Measurements from ENCODE around the gene ADD2. TPM values are rescaled to one million over a fixed set of nuclear protein-coding genes. Genes with fewer than 3 reads are reported as not detected.
"Not testable (repeated sequence)": the region's sequence is repeated elsewhere in the genome, so short reads cannot be mapped to it uniquely, and the experiment has no call there.

Gene ADD2
- total RNA-seq, 1 donor from 2014 or later: 2.6 TPM

GRCh38 chr2:70632966-70633365 lies 135.0 kb downstream of the ADD2 start:
- H3K9me3 ChIP-seq (ENCODE audit: control insufficient read depth in 3 of 3, low read length in 3 of 3): no peaks in the 10 kb centered on the region
- H3K9ac ChIP-seq (ENCODE audit: low read depth in 1 of 3, low read length in 3 of 3): no peak overlapping the region
- peaks cover 0 to 5% (median 0%) of the 10 kb centered on the region in 3 donors for H3K27me3 ChIP-seq (ENCODE audit: control insufficient read depth in 3 of 3, insufficient read depth in 3 of 3, low read length in 3 of 3)
- H3K27ac ChIP-seq (ENCODE audit: low read depth, low read length): no peak overlapping the region
- H3K36me3 ChIP-seq (ENCODE audit: control insufficient read depth in 3 of 3, insufficient read depth in 3 of 3, low read length in 3 of 3): no peaks in the 10 kb centered on the region
- no peak overlapping the region for H3K4me3 ChIP-seq (ENCODE audit: low read length in 3 of 3)
- no peaks in the 10 kb centered on the region for H3K4me1 ChIP-seq (ENCODE audit: control insufficient read depth in 3 of 3, insufficient read depth in 3 of 3, low read length in 3 of 3)

GRCh38 chr2:70632388-70632787 lies 135.6 kb downstream of the ADD2 start:
- H3K4me3 ChIP-seq (ENCODE audit: low read length in 3 of 3): no peak overlapping the region
- H3K9ac ChIP-seq (ENCODE audit: low read depth in 1 of 3, low read length in 3 of 3): no peak overlapping the region
- H3K27me3 ChIP-seq (ENCODE audit: control insufficient read depth in 3 of 3, insufficient read depth in 3 of 3, low read length in 3 of 3): peaks cover 0 to 5% (median 0%) of the 10 kb centered on the region in 3 donors
- no peaks in the 10 kb centered on the region for H3K36me3 ChIP-seq (ENCODE audit: control insufficient read depth in 3 of 3, insufficient read depth in 3 of 3, low read length in 3 of 3)
- H3K4me1 ChIP-seq (ENCODE audit: control insufficient read depth in 3 of 3, insufficient read depth in 3 of 3, low read length in 3 of 3): no peaks in the 10 kb centered on the region
- H3K9me3 ChIP-seq (ENCODE audit: control insufficient read depth in 3 of 3, low read length in 3 of 3): no peaks in the 10 kb centered on the region
- no peak overlapping the region for H3K27ac ChIP-seq (ENCODE audit: low read depth, low read length)

- Histone ChIP-seq H3K9ac (ENCODE audit: low read depth in 1 of 3, low read length in 3 of 3) (no peak overlapping the region), H3K27me3 (ENCODE audit: control insufficient read depth in 3 of 3, insufficient read depth in 3 of 3, low read length in 3 of 3) (peaks cover 0 to 5% (median 0%) of the 10 kb centered on the region in 3 donors), H3K27ac (ENCODE audit: low read depth, low read length) (no peak overlapping the region), H3K36me3 (ENCODE audit: control insufficient read depth in 3 of 3, insufficient read depth in 3 of 3, low read length in 3 of 3) (no peaks in the 10 kb centered on the region), H3K9me3 (ENCODE audit: control insufficient read depth in 3 of 3, low read length in 3 of 3) (no peaks in the 10 kb centered on the region), H3K4me1 (ENCODE audit: control insufficient read depth in 3 of 3, insufficient read depth in 3 of 3, low read length in 3 of 3) (no peaks in the 10 kb centered on the region), H3K4me3 (ENCODE audit: low read length in 3 of 3) (no peak overlapping the region)
Measured at GRCh38 chr2:70630761-70631160, 137.2 kb downstream of the ADD2 start.

GRCh38 chr2:70627211-70627898 lies 140.6 kb downstream of the ADD2 start:
- Histone ChIP-seq H3K9me3 (ENCODE audit: control insufficient read depth in 3 of 3, low read length in 3 of 3) (no peaks in the 10 kb centered on the region), H3K27ac (ENCODE audit: low read depth, low read length) (no peak overlapping the region), H3K4me1 (ENCODE audit: control insufficient read depth in 3 of 3, insufficient read depth in 3 of 3, low read length in 3 of 3) (no peaks in the 10 kb centered on the region), H3K4me3 (ENCODE audit: low read length in 3 of 3) (no peak overlapping the region), H3K27me3 (ENCODE audit: control insufficient read depth in 3 of 3, insufficient read depth in 3 of 3, low read length in 3 of 3) (peaks cover 0 to 5% (median 0%) of the 10 kb centered on the region in 3 donors), H3K36me3 (ENCODE audit: control insufficient read depth in 3 of 3, insufficient read depth in 3 of 3, low read length in 3 of 3) (no peaks in the 10 kb centered on the region), H3K9ac (ENCODE audit: low read depth in 1 of 3, low read length in 3 of 3) (no peak overlapping the region)

GRCh38 chr2:70626254-70626990 lies 141.6 kb downstream of the ADD2 start:
- H3K27me3 ChIP-seq (ENCODE audit: control insufficient read depth in 3 of 3, insufficient read depth in 3 of 3, low read length in 3 of 3): peaks cover 0 to 3% (median 0%) of the 10 kb centered on the region in 3 donors
- H3K9me3 ChIP-seq (ENCODE audit: control insufficient read depth in 3 of 3, low read length in 3 of 3): no peaks in the 10 kb centered on the region
- H3K4me3 ChIP-seq (ENCODE audit: low read length in 3 of 3): no peak overlapping the region
- no peak overlapping the region for H3K9ac ChIP-seq (ENCODE audit: low read depth in 1 of 3, low read length in 3 of 3)
- no peaks in the 10 kb centered on the region for H3K36me3 ChIP-seq (ENCODE audit: control insufficient read depth in 3 of 3, insufficient read depth in 3 of 3, low read length in 3 of 3)
- H3K27ac ChIP-seq (ENCODE audit: low read depth, low read length): no peak overlapping the region
- H3K4me1 ChIP-seq (ENCODE audit: control insufficient read depth in 3 of 3, insufficient read depth in 3 of 3, low read length in 3 of 3): no peaks in the 10 kb centered on the region

- H3K9ac ChIP-seq (ENCODE audit: low read depth in 1 of 3, low read length in 3 of 3); H3K36me3 ChIP-seq (ENCODE audit: control insufficient read depth in 3 of 3, insufficient read depth in 3 of 3, low read length in 3 of 3); H3K4me1 ChIP-seq (ENCODE audit: control insufficient read depth in 3 of 3, insufficient read depth in 3 of 3, low read length in 3 of 3); H3K27me3 ChIP-seq (ENCODE audit: control insufficient read depth in 3 of 3, insufficient read depth in 3 of 3, low read length in 3 of 3); H3K4me3 ChIP-seq (ENCODE audit: low read length in 3 of 3); H3K9me3 ChIP-seq (ENCODE audit: control insufficient read depth in 3 of 3, low read length in 3 of 3); H3K27ac ChIP-seq (ENCODE audit: low read depth, low read length): not testable (repeated sequence)
Measured at GRCh38 chr2:70621536-70621935, 146.5 kb downstream of the ADD2 start.

GRCh38 chr2:70620020-70620419 lies 148.0 kb downstream of the ADD2 start:
- H3K27ac ChIP-seq (ENCODE audit: low read depth, low read length): no peak overlapping the region
- H3K9me3 ChIP-seq (ENCODE audit: control insufficient read depth in 3 of 3, low read length in 3 of 3): no peaks in the 10 kb centered on the region
- H3K4me3 ChIP-seq (ENCODE audit: low read length in 3 of 3): no peak overlapping the region
- H3K4me1 ChIP-seq (ENCODE audit: control insufficient read depth in 3 of 3, insufficient read depth in 3 of 3, low read length in 3 of 3): no peaks in the 10 kb centered on the region
- H3K27me3 ChIP-seq (ENCODE audit: control insufficient read depth in 3 of 3, insufficient read depth in 3 of 3, low read length in 3 of 3): peaks cover 0 to 2% (median 0%) of the 10 kb centered on the region in 3 donors
- H3K36me3 ChIP-seq (ENCODE audit: control insufficient read depth in 3 of 3, insufficient read depth in 3 of 3, low read length in 3 of 3): no peaks in the 10 kb centered on the region
- H3K9ac ChIP-seq (ENCODE audit: low read depth in 1 of 3, low read length in 3 of 3): no peak overlapping the region

GRCh38 chr2:70619167-70619566 lies 148.8 kb downstream of the ADD2 start:
- Histone ChIP-seq H3K4me3 (ENCODE audit: low read length in 3 of 3) (no peak overlapping the region), H3K4me1 (ENCODE audit: control insufficient read depth in 3 of 3, insufficient read depth in 3 of 3, low read length in 3 of 3) (no peaks in the 10 kb centered on the region), H3K36me3 (ENCODE audit: control insufficient read depth in 3 of 3, insufficient read depth in 3 of 3, low read length in 3 of 3) (no peaks in the 10 kb centered on the region), H3K27ac (ENCODE audit: low read depth, low read length) (no peak overlapping the region), H3K27me3 (ENCODE audit: control insufficient read depth in 3 of 3, insufficient read depth in 3 of 3, low read length in 3 of 3) (peaks cover 0 to 2% (median 0%) of the 10 kb centered on the region in 3 donors), H3K9ac (ENCODE audit: low read depth in 1 of 3, low read length in 3 of 3) (no peak overlapping the region), H3K9me3 (ENCODE audit: control insufficient read depth in 3 of 3, low read length in 3 of 3) (no peaks in the 10 kb centered on the region)

GRCh38 chr2:70616168-70616694 lies 151.8 kb downstream of the ADD2 start:
- Histone ChIP-seq H3K4me3 (ENCODE audit: low read length in 3 of 3) (no peak overlapping the region), H3K9ac (ENCODE audit: low read depth in 1 of 3, low read length in 3 of 3) (no peak overlapping the region), H3K36me3 (ENCODE audit: control insufficient read depth in 3 of 3, insufficient read depth in 3 of 3, low read length in 3 of 3) (no peaks in the 10 kb centered on the region), H3K27me3 (ENCODE audit: control insufficient read depth in 3 of 3, insufficient read depth in 3 of 3, low read length in 3 of 3) (peaks cover 0 to 2% (median 0%) of the 10 kb centered on the region in 3 donors), H3K9me3 (ENCODE audit: control insufficient read depth in 3 of 3, low read length in 3 of 3) (no peaks in the 10 kb centered on the region), H3K27ac (ENCODE audit: low read depth, low read length) (no peak overlapping the region), H3K4me1 (ENCODE audit: control insufficient read depth in 3 of 3, insufficient read depth in 3 of 3, low read length in 3 of 3) (no peaks in the 10 kb centered on the region)

GRCh38 chr2:70615222-70615621 lies 152.8 kb downstream of the ADD2 start:
- Histone ChIP-seq H3K4me3 (ENCODE audit: low read length in 3 of 3) (no peak overlapping the region), H3K9ac (ENCODE audit: low read depth in 1 of 3, low read length in 3 of 3) (no peak overlapping the region), H3K4me1 (ENCODE audit: control insufficient read depth in 3 of 3, insufficient read depth in 3 of 3, low read length in 3 of 3) (no peaks in the 10 kb centered on the region), H3K27me3 (ENCODE audit: control insufficient read depth in 3 of 3, insufficient read depth in 3 of 3, low read length in 3 of 3) (peaks cover 0 to 4% (median 4%) of the 10 kb centered on the region in 3 donors), H3K27ac (ENCODE audit: low read depth, low read length) (no peak overlapping the region), H3K36me3 (ENCODE audit: control insufficient read depth in 3 of 3, insufficient read depth in 3 of 3, low read length in 3 of 3) (no peaks in the 10 kb centered on the region), H3K9me3 (ENCODE audit: control insufficient read depth in 3 of 3, low read length in 3 of 3) (no peaks in the 10 kb centered on the region)
